Myometrial cell (primary cell): ENCODE measurements around the gene OR51V1. TPM values are rescaled to one million over a fixed set of nuclear protein-coding genes. Genes with fewer than 3 reads are reported as not detected.

Experiments
- total RNA-seq: library from RNA; depleted of rRNA; stranded (reverse); fragments of >200 nt; gene quantifications from 2 replicates; pipeline ENCODE4 v1.2.3, GENCODE V29; 2015

The OR51V1 gene
- not detected in 2 replicates for total RNA-seq

GRCh38 chr11:5200582-5200981 lies at the start of gene OR51V1:
Gene OR51V1, minus strand, starts transcription at chr11:5200682. Its CDS starts 0 bp downstream, at chr11:5200682.

GRCh38 chr11:5249807-5250396 lies 49.4 kb upstream of the OR51V1 start, which contains the start of gene HBG1:
Gene HBG1, minus strand, starts transcription at chr11:5249857. Its CDS starts 53 bp downstream, at chr11:5249804.

GRCh38 chr11:5234381-5234834 lies 33.9 kb upstream of the OR51V1 start, which contains the start of gene HBD:
Gene HBD, minus strand, starts transcription at chr11:5234483. Its CDS starts 50 bp downstream, at chr11:5234433.

DNA sequence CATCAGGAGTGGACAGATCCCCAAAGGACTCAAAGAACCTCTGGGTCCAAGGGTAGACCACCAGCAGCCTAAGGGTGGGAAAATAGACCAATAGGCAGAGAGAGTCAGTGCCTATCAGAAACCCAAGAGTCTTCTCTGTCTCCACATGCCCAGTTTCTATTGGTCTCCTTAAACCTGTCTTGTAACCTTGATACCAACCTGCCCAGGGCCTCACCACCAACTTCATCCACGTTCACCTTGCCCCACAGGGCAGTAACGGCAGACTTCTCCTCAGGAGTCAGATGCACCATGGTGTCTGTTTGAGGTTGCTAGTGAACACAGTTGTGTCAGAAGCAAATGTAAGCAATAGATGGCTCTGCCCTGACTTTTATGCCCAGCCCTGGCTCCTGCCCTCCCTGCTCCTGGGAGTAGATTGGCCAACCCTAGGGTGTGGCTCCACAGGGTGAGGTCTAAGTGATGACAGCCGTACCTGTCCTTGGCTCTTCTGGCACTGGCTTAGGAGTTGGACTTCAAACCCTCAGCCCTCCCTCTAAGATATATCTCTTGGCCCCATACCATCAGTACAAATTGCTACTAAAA lies 26.3 kb upstream of the OR51V1 start, which contains the start of gene HBB:
Gene HBB, minus strand, starts transcription at position 340 of the 579 bp plus-strand sequence. Its CDS starts 50 bp downstream, at position 290.

GRCh38 chr11:5154657-5155056 lies 45.8 kb downstream of the OR51V1 start, which contains the start of gene OR52A1:
Gene OR52A1, minus strand, starts transcription at chr11:5154757. Its CDS starts 2,388 bp downstream, at chr11:5152369.

Other genes with a start within 250 kb of the OR51V1 start
- gene OR51A2, start 245.0 kb downstream of the OR51V1 start, total RNA-seq = not detected in 2 replicates
- gene OR51L1, start 205.8 kb downstream of the OR51V1 start, total RNA-seq = not detected in 2 replicates
- gene OR52J3, start 154.2 kb downstream of the OR51V1 start, total RNA-seq = 1.7 TPM in 1 of 2 replicates, not detected in the other
- not detected in 2 replicates for gene OR52E2, start 141.1 kb downstream of the OR51V1 start, total RNA-seq
- not detected in 2 replicates for gene OR52E1, start 131.1 kb downstream of the OR51V1 start, total RNA-seq
- gene OR52A5, start 62.3 kb downstream of the OR51V1 start, total RNA-seq = not detected in 2 replicates
- gene OR52A1, start 45.9 kb downstream of the OR51V1 start, total RNA-seq = not detected in 2 replicates
- gene HBB, start 26.4 kb upstream of the OR51V1 start, total RNA-seq = not detected in 2 replicates
- gene HBD, start 33.8 kb upstream of the OR51V1 start, total RNA-seq = 0.29 TPM in 1 of 2 replicates, not detected in the other
- gene HBG1, start 49.2 kb upstream of the OR51V1 start, total RNA-seq = not detected in 2 replicates
- gene HBG2, start 54.1 kb upstream of the OR51V1 start, total RNA-seq = not detected in 2 replicates
- not detected in 2 replicates for gene HBE1, start 69.3 kb upstream of the OR51V1 start, total RNA-seq
- not detected in 2 replicates for gene OR51B4, start 101.3 kb upstream of the OR51V1 start, total RNA-seq
- not detected in 2 replicates for gene OR51B2, start 123.6 kb upstream of the OR51V1 start, total RNA-seq
- not detected in 2 replicates for gene OR51B5, start 142.8 kb upstream of the OR51V1 start, total RNA-seq
- gene OR51B6, start 150.8 kb upstream of the OR51V1 start, total RNA-seq = not detected in 2 replicates
- not detected in 2 replicates for gene OR51M1, start 183.1 kb upstream of the OR51V1 start, total RNA-seq
- not detected in 2 replicates for gene OR51Q1, start 221.4 kb upstream of the OR51V1 start, total RNA-seq
- not detected in 2 replicates for gene OR51I1, start 240.8 kb upstream of the OR51V1 start, total RNA-seq
- gene OR51I2, start 248.6 kb upstream of the OR51V1 start, total RNA-seq = not detected in 2 replicates